NOMO-1 treated with DMSO at 0.1 percent for 48 hours (cell line): ENCODE measurements around the gene TRAPPC3.

ENCODE experiments used
- DNase-seq: peaks from one replicate; lab custom pipeline; 2025; ENCODE audit not compliant: unreplicated experiment; lab: John Stamatoyannopoulos, UW

The TRAPPC3 gene

GRCh38 chr1:36087233-36088123, 61.8 kb downstream of the TRAPPC3 start:
- DNase-seq, result no peak
